LNCaP clone FGC (cell line): ENCODE results near the gene TP53I13.
A peak's percentile ranks its signal among the peaks of the same experiment; 100 is the strongest.

ENCODE experiments used
- DNase-seq: peaks from one replicate; pipeline ENCODE4 v3.0.0-alpha.2; 2011; ENCODE audit warnings: low read depth
- H3K4me3 ChIP-seq: 2 replicates; pipeline ENCODE4 v1.5.1; 2011; ENCODE audit warnings: mild to moderate bottlenecking, low read depth, low read length, control low read depth
- CTCF ChIP-seq: IDR thresholded peaks from 2 replicates; pipeline ENCODE4 v1.5.1; 2012; ENCODE audit warnings: mild to moderate bottlenecking; ENCODE audit not compliant: control insufficient read depth, insufficient read depth; ENCODE audit errors: extremely low read depth

The TP53I13 gene, protein sequence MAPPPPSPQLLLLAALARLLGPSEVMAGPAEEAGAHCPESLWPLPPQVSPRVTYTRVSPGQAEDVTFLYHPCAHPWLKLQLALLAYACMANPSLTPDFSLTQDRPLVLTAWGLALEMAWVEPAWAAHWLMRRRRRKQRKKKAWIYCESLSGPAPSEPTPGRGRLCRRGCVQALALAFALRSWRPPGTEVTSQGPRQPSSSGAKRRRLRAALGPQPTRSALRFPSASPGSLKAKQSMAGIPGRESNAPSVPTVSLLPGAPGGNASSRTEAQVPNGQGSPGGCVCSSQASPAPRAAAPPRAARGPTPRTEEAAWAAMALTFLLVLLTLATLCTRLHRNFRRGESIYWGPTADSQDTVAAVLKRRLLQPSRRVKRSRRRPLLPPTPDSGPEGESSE

DNA sequence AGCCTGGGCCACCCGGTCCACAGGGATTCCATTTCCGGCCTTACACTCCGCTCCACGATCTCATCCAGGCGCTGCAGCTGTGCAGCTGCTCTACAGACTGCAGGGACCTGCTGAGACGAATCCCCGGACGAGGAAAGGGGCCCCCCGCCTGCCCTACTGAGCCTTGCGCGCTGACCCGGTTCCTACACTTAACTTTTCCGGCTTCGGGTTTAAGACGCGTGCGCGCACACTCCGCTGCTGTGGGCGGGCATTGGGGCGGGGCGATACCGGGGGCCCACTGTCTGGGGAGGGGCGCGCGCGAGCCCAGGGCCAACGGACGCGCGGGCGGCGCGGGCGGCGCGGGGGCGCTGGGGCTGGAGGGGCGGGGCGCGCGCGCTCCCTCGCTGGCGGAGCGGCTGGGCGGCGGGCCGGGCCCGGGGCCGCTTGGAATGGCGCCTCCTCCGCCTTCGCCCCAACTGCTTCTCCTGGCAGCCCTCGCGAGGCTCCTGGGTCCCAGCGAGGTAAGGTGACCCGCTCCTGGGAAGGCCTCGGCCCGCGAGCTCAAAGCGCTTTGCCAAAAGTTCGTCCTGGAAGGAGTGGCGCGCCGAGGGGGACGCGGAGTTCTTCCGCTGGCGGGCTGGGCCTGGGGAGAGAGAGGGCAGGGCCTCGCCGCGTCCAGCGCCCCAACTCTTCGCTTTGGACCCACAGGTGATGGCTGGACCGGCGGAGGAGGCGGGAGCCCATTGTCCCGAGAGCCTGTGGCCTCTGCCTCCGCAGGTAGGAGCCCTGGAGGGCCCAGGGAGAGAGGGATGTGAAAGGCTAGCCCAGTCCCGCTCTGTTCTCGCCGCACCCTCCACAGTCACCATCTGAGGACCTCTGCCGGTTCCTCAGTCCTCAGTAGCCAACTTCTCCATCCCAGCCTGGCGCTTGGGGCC, at the start of gene TP53I13:
TP53I13 (plus strand) TSS at position 371 of the 914 bp plus-strand sequence; CDS start at position 429, 58 bp downstream.
- peak; percentile 31 for DNase-seq
- peak within 1 kb of the TSS; percentile 77 for H3K4me3 ChIP-seq
- TF ChIP-seq CTCF, result no peak

DNA sequence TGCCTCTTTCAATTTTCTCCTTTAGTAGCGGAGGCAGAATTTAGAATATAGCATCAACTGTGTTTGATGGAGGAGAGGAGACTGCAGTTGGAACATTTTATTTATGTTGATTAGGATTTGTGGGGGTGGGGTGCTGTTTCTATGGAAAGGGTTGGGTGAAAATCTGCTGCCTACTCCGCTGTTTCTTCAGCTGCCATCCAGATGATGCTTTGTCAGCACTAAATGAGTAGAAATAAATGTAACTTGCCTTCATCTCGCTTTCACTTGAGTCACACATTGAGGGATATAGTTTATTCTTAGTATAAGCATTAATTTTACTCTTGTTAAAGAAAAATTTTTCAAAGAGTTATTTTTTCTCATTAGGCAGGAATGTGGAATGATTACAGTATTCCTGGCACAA, 43.8 kb upstream of the TP53I13 start:
- H3K4me3 ChIP-seq, result no peak overlapping the region
- DNase-seq, result no peak
- no peak for TF ChIP-seq CTCF

GRCh38 chr17:29526322-29526721, 42.2 kb upstream of the TP53I13 start:
- TF ChIP-seq CTCF, result no peak
- no peak overlapping the region for H3K4me3 ChIP-seq
- no peak for DNase-seq

DNA sequence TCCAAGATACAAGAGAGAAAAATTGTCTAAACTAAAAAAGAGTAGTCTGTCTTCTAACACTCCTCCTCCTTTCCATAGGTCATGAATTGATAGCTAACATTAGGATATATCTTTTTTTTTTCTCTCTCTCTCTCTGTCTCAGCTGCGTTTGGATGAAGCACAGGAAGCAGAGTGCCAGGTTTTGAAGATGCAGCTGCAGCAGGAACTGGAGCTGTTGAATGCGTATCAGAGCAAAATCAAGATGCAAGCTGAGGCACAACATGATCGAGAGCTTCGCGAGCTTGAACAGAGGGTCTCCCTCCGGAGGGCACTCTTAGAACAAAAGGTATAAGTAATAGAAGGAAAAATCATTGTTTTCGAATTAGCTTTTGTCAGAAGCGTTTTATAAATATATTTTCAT, 34.5 kb upstream of the TP53I13 start:
- H3K4me3 ChIP-seq, result no peak overlapping the region
- TF ChIP-seq CTCF, result no peak
- DNase-seq, result no peak

- no peak overlapping the region for H3K4me3 ChIP-seq
- no peak for DNase-seq
- no peak for TF ChIP-seq CTCF
These were observed 24.4 kb upstream of the TP53I13 start for GRCh38 chr17:29544066-29544465.

- DNase-seq, result no peak
These were observed 22.4 kb upstream of the TP53I13 start for GRCh38 chr17:29546085-29546484.

More at GRCh38 chr17:29546085-29546484, 22.4 kb upstream of the TP53I13 start:
- no peak for TF ChIP-seq CTCF
- H3K4me3 ChIP-seq, result no peak overlapping the region
